H9 (cell line): ENCODE data around the gene PXYLP1. TPM values are rescaled to one million over a fixed set of nuclear protein-coding genes. Genes with fewer than 3 reads are reported as not detected.

Source experiments
- DNase-seq: peaks from one replicate; pipeline ENCODE4 v3.0.0-alpha.2; 2017
- H2AFZ ChIP-seq: one replicate; pipeline ENCODE4 v1.6.1; 2013; ENCODE audit warnings: mild to moderate bottlenecking, low read length, control low read depth, moderate library complexity
- H2AK5ac ChIP-seq: 2 replicates; pipeline ENCODE4 v1.6.1; 2013; ENCODE audit warnings: low read length, control low read depth, mixed read lengths; ENCODE audit not compliant: insufficient read length
- H2BK120ac ChIP-seq: one replicate; pipeline ENCODE4 v1.6.1; 2013; ENCODE audit warnings: low read depth, mild to moderate bottlenecking, low read length, control low read depth, inconsistent platforms; ENCODE audit not compliant: poor library complexity, severe bottlenecking
- H2BK12ac ChIP-seq: 2 replicates; pipeline ENCODE4 v1.6.1; 2013; ENCODE audit warnings: low read length, control low read depth, mixed read lengths, low read depth; ENCODE audit not compliant: insufficient read length
- H2BK15ac ChIP-seq: 2 replicates; pipeline ENCODE4 v1.6.1; 2013; ENCODE audit warnings: low read depth, low read length, control low read depth
- H2BK20ac ChIP-seq: one replicate; pipeline ENCODE4 v1.6.1; 2013; ENCODE audit warnings: low read depth, mild to moderate bottlenecking, low read length, control low read depth, inconsistent platforms; ENCODE audit not compliant: poor library complexity, severe bottlenecking
- H2BK5ac ChIP-seq: 2 replicates; pipeline ENCODE4 v1.6.1; 2013; ENCODE audit warnings: low read length, control low read depth, mixed read lengths; ENCODE audit not compliant: insufficient read length
- H3K14ac ChIP-seq: 2 replicates; pipeline ENCODE4 v1.6.1; 2013; ENCODE audit warnings: low read length, control low read depth; ENCODE audit not compliant: insufficient read depth
- H3K18ac ChIP-seq: 2 replicates; pipeline ENCODE4 v1.6.1; 2013; ENCODE audit warnings: low read depth, mild to moderate bottlenecking, mixed read lengths, low read length, control low read depth; ENCODE audit not compliant: insufficient read length
- H3K23ac ChIP-seq: 2 replicates; pipeline ENCODE4 v1.6.1; 2013; ENCODE audit warnings: low read length, control low read depth, mixed read lengths, low read depth; ENCODE audit not compliant: insufficient read length
- H3K23me2 ChIP-seq: 2 replicates; pipeline ENCODE4 v1.6.1; 2013; ENCODE audit warnings: low read depth, mild to moderate bottlenecking, mixed read lengths, low read length, control low read depth; ENCODE audit not compliant: insufficient read length, poor library complexity, severe bottlenecking
- H3K27ac ChIP-seq: 2 replicates; pipeline ENCODE4 v1.5.1; 2013; ENCODE audit warnings: low read length, control low read depth, mixed read lengths, low read depth; ENCODE audit not compliant: insufficient read length
- H3K27me3 ChIP-seq: 2 replicates; pipeline ENCODE4 v1.6.1; 2013; ENCODE audit warnings: low read length, control low read depth, inconsistent platforms; ENCODE audit not compliant: insufficient read depth
- H3K4ac ChIP-seq: 2 replicates; pipeline ENCODE4 v1.6.1; 2013; ENCODE audit warnings: low read depth, mild to moderate bottlenecking, control low read depth, inconsistent platforms, low read length, moderate library complexity
- H3K4me1 ChIP-seq: 2 replicates; pipeline ENCODE4 v1.6.1; 2013; ENCODE audit warnings: low read length, control low read depth, inconsistent platforms; ENCODE audit not compliant: insufficient read depth
- H3K4me2 ChIP-seq: 2 replicates; pipeline ENCODE4 v1.6.1; 2013; ENCODE audit warnings: low read length, control low read depth, mixed read lengths; ENCODE audit not compliant: insufficient read length, insufficient read depth
- H3K56ac ChIP-seq: 2 replicates; pipeline ENCODE4 v1.6.1; 2013; ENCODE audit warnings: low read depth, mild to moderate bottlenecking, mixed read lengths, low read length, control low read depth; ENCODE audit not compliant: insufficient read length
- H3K79me1 ChIP-seq: 2 replicates; pipeline ENCODE4 v1.6.1; 2013; ENCODE audit warnings: low read depth, mild to moderate bottlenecking, moderate library complexity, low read length, control low read depth, inconsistent platforms; ENCODE audit not compliant: insufficient read depth, poor library complexity, severe bottlenecking
- H3K79me2 ChIP-seq: 2 replicates; pipeline ENCODE4 v1.6.1; 2013; ENCODE audit warnings: low read length, control low read depth, inconsistent platforms; ENCODE audit not compliant: insufficient read depth
- H3K9ac ChIP-seq: 2 replicates; pipeline ENCODE4 v1.6.1; 2013; ENCODE audit warnings: low read length, control low read depth, mixed read lengths; ENCODE audit not compliant: insufficient read length; ENCODE audit errors: extremely low read depth
- H3K9me3 ChIP-seq: one replicate; pipeline ENCODE4 v1.6.1; 2013; ENCODE audit warnings: low read depth, low read length, inconsistent platforms; ENCODE audit not compliant: control insufficient read depth
- H3T11ph ChIP-seq: one replicate; pipeline ENCODE4 v1.6.1; 2013; ENCODE audit warnings: mild to moderate bottlenecking, low read length, control low read depth, inconsistent platforms
- H4K20me1 ChIP-seq: one replicate; pipeline ENCODE4 v1.6.1; 2013; ENCODE audit not compliant: control insufficient read depth, insufficient read length, insufficient read depth
- H4K5ac ChIP-seq: 2 replicates; pipeline ENCODE4 v1.6.1; 2013; ENCODE audit warnings: low read depth, mild to moderate bottlenecking, mixed read lengths, low read length, control low read depth; ENCODE audit not compliant: insufficient read length
- H4K8ac ChIP-seq: replicated peaks from 2 replicates; pipeline ENCODE4 v1.6.1; 2013; ENCODE audit warnings: low read length, control low read depth, mixed read lengths, low read depth; ENCODE audit not compliant: insufficient read length
- H4K91ac ChIP-seq: 2 replicates; pipeline ENCODE4 v1.6.1; 2013; ENCODE audit warnings: low read depth, mild to moderate bottlenecking, moderate library complexity, mixed read lengths, low read length, control low read depth; ENCODE audit not compliant: insufficient read length
- H3K27ac Mint-ChIP-seq, 3 experiments: 2 replicates in 2 of 3; 3 replicates in 1 of 3; pipeline ENCODE4 v1.8.0; 2020 to 2021; ENCODE audit warnings: mixed read lengths in 3 of 3, mild to moderate bottlenecking in 1 of 3, moderate library complexity in 1 of 3
- H3K27me3 Mint-ChIP-seq: 2 replicates; pipeline ENCODE4 v1.8.0; 2021; ENCODE audit warnings: low read depth, mild to moderate bottlenecking, moderate library complexity, mixed read lengths
- H3K36me3 Mint-ChIP-seq, 3 experiments: 2 replicates in 2 of 3; 3 replicates in 1 of 3; pipeline ENCODE4 v1.8.0; 2020 to 2021; ENCODE audit warnings: low read depth in 3 of 3, mixed read lengths in 3 of 3; ENCODE audit not compliant: insufficient read depth in 1 of 3
- H3K4me1 Mint-ChIP-seq, 2 experiments: 2 replicates each; pipeline ENCODE4 v1.8.0; 2020; ENCODE audit warnings: mixed read lengths in 2 of 2
- H3K4me3 Mint-ChIP-seq, 2 experiments: 2 replicates in 1 of 2; 3 replicates in 1 of 2; pipeline ENCODE4 v1.8.0; 2020 to 2021; ENCODE audit warnings: mild to moderate bottlenecking in 2 of 2, mixed read lengths in 2 of 2, moderate library complexity in 1 of 2
- H3K9me3 Mint-ChIP-seq, 2 experiments: 2 replicates in 1 of 2; 3 replicates in 1 of 2; pipeline ENCODE4 v1.8.0; 2020; ENCODE audit warnings: mild to moderate bottlenecking in 2 of 2, mixed read lengths in 2 of 2, moderate library complexity in 1 of 2
- CTCF ChIP-seq: fragments of 200-600 bp; sonication (generic); conservative IDR thresholded peaks from 3 replicates; pipeline ENCODE4 v1.8.0; 2021; ENCODE audit warnings: antibody characterized with exemption, mild to moderate bottlenecking
- WGBS: extraction: QIAGEN DNeasy Blood & Tissue Kit; methylation state at CpG from one replicate; pipeline ENCODE4 v1.1.7; 2013; ENCODE audit warnings: missing lambda C conversion rate, low lambda C conversion rate, mixed read lengths; ENCODE audit not compliant: insufficient read length; ENCODE audit errors: extremely low coverage; 5-methylcytosine and 5-hydroxymethylcytosine counted together
- total RNA-seq: library from RNA; stranded (reverse); gene quantifications from 2 replicates; pipeline ENCODE4 v1.2.1, GENCODE V29; 2021

Gene PXYLP1
- total RNA-seq, 1 experiment from 2014 or later: 17.9 TPM

- no peak for DNase-seq
- H3K4ac ChIP-seq: no peak overlapping the region
- Mint-ChIP-seq H3K36me3 (peaks cover 3 to 29% (median 24%) of the 10 kb centered on the region in 3 experiments; a peak in 6 of 7 replicates), H3K9me3 (no peaks in the 10 kb centered on the region; a peak in 1 of 5 replicates), H3K27ac (no peak overlapping the region; a peak in 1 of 7 replicates), H3K4me1 (peaks cover 0 to 3% of the 10 kb centered on the region in 2 experiments; a peak in 1 of 4 replicates), H3K27me3 (no peaks in the 10 kb centered on the region), H3K4me3 (no peak overlapping the region)
- WGBS: no CpG with 5 or more reads among the region's 9 CpGs
- no peak overlapping the region for H3K27ac ChIP-seq
- H2BK20ac ChIP-seq: no peak overlapping the region
- no peak overlapping the region for H3K14ac ChIP-seq
- no peak overlapping the region for H3K9ac ChIP-seq
- H3K4me1 ChIP-seq: no peaks in the 10 kb centered on the region
- TF ChIP-seq CTCF: no peak
- no peaks in the 10 kb centered on the region for H3K79me2 ChIP-seq
- H2BK15ac ChIP-seq: no peak overlapping the region
- no peak overlapping the region for H2BK12ac ChIP-seq
- H4K91ac ChIP-seq: no peak overlapping the region
- no peak overlapping the region for H2BK120ac ChIP-seq
- H3K4me2 ChIP-seq: no peak overlapping the region
- no peaks in the 10 kb centered on the region for H3K27me3 ChIP-seq
- H3K9me3 ChIP-seq: no peaks in the 10 kb centered on the region
- H3K23ac ChIP-seq: no peak overlapping the region
- no peaks in the 10 kb centered on the region for H3K79me1 ChIP-seq
- no peak overlapping the region for H3K56ac ChIP-seq
- H2AFZ ChIP-seq: no peak overlapping the region
- no peak overlapping the region for H2BK5ac ChIP-seq
- H3T11ph ChIP-seq: no peak overlapping the region
- H2AK5ac ChIP-seq: no peak overlapping the region
- H4K20me1 ChIP-seq: no peaks in the 10 kb centered on the region
- no peak overlapping the region for H4K8ac ChIP-seq
- no peak overlapping the region for H4K5ac ChIP-seq
- no peak overlapping the region for H3K18ac ChIP-seq
- no peaks in the 10 kb centered on the region for H3K23me2 ChIP-seq
These were observed 55.7 kb downstream of the PXYLP1 start for GRCh38 chr3:141287326-141287725.
